ENCODE data around the gene SERTAD2. TPM values are rescaled to one million over a fixed set of nuclear protein-coding genes. Genes with fewer than 3 reads are reported as not detected.

SERTAD2 gene
- total RNA-seq, 4 donors from 2014 or later: 1.8 to 29.5 (median 8.9) TPM

- Histone ChIP-seq H3K27me3 (no peaks in the 10 kb centered on the region), H3K4me1 (no peaks in the 10 kb centered on the region), H3K36me3 (no peaks in the 10 kb centered on the region), H3K9me3 (no peaks in the 10 kb centered on the region), H3K27ac (no peak overlapping the region), H3K4me3 (no peak overlapping the region)
- DNase-seq: no peak
- TF ChIP-seq CTCF (IDR thresholded peaks at IDR 0.05) (no peak), POLR2A (IDR thresholded peaks at IDR 0.05) (no peak)
- intact Hi-C loops (cut with DNase I; ENCODE audit: low total_unique reads): loop anchor here (10.0 kb wide), 1 partner anchor 107 kb away; no protein-coding TSS in a partner anchor
Measured at GRCh38 chr2:64657411-64657810, 3.7 kb upstream of the SERTAD2 start.

GRCh38 chr2:64656379-64656778 lies 2.7 kb upstream of the SERTAD2 start:
- Histone ChIP-seq H3K4me1 (no peaks in the 10 kb centered on the region), H3K4me3 (no peak overlapping the region), H3K27ac (no peak overlapping the region), H3K36me3 (no peaks in the 10 kb centered on the region), H3K27me3 (no peaks in the 10 kb centered on the region), H3K9me3 (no peaks in the 10 kb centered on the region)
- no peak for DNase-seq
- TF ChIP-seq POLR2A (IDR thresholded peaks at IDR 0.05): no peak
- TF ChIP-seq CTCF (IDR thresholded peaks at IDR 0.05): no peak
- intact Hi-C loops (cut with DNase I; ENCODE audit: low total_unique reads): loop anchor here (10.0 kb wide), 1 partner anchor 108 kb away; no protein-coding TSS in a partner anchor

- Histone ChIP-seq H3K4me1 (no peaks in the 10 kb centered on the region), H3K9me3 (no peaks in the 10 kb centered on the region), H3K27me3 (no peaks in the 10 kb centered on the region), H3K36me3 (no peaks in the 10 kb centered on the region), H3K4me3 (no peak overlapping the region), H3K27ac (peak overlapping the region in 1 of 2 donors; percentile 16)
- TF ChIP-seq POLR2A (IDR thresholded peaks at IDR 0.05): no peak
- TF ChIP-seq CTCF (IDR thresholded peaks at IDR 0.05): no peak
- intact Hi-C loops (cut with DNase I; ENCODE audit: low total_unique reads): loop anchor here (10.0 kb wide), 1 partner anchor 109 kb away; no protein-coding TSS in a partner anchor
- DNase-seq: no peak
Measured at GRCh38 chr2:64655873-64656272, 2.2 kb upstream of the SERTAD2 start.

GRCh38 chr2:64655018-64655664 lies 1.4 kb upstream of the SERTAD2 start:
- TF ChIP-seq CTCF (IDR thresholded peaks at IDR 0.05): peak in 1 of 4 experiments; percentile 4
- TF ChIP-seq POLR2A (IDR thresholded peaks at IDR 0.05): no peak
- no peaks in the 10 kb centered on the region for H3K4me1 ChIP-seq
- H3K9me3 ChIP-seq: no peaks in the 10 kb centered on the region
- DNase-seq: no peak
- H3K27ac ChIP-seq: peak overlapping the region; percentile 95 to 98
- no peaks in the 10 kb centered on the region for H3K27me3 ChIP-seq
- intact Hi-C loops (cut with DNase I; ENCODE audit: low total_unique reads): loop anchor here (10.0 kb wide), 1 partner anchor 110 kb away; no protein-coding TSS in a partner anchor
- peak overlapping the region in 1 of 2 donors; percentile 94 for H3K4me3 ChIP-seq
- no peaks in the 10 kb centered on the region for H3K36me3 ChIP-seq

- H3K27ac ChIP-seq: peak overlapping the region; percentile 95 to 98
- H3K4me1 ChIP-seq: no peaks in the 10 kb centered on the region
- H3K9me3 ChIP-seq: no peaks in the 10 kb centered on the region
- H3K27me3 ChIP-seq: no peaks in the 10 kb centered on the region
- peak; percentile 73 to 74 for DNase-seq
- H3K4me3 ChIP-seq: peak overlapping the region; percentile 85 to 94
- intact Hi-C loops (cut with DNase I; ENCODE audit: low total_unique reads): loop anchor here (10.0 kb wide), 1 partner anchor 111 kb away; no protein-coding TSS in a partner anchor
- no peaks in the 10 kb centered on the region for H3K36me3 ChIP-seq
- TF ChIP-seq POLR2A (IDR thresholded peaks at IDR 0.05): peak; percentile 94 to 95
- peak in 1 of 4 experiments; percentile 14 for TF ChIP-seq CTCF (IDR thresholded peaks at IDR 0.05)
Measured at GRCh38 chr2:64654063-64654811, 524 bp upstream of the SERTAD2 start.
